ENCODE measurements around the gene TBC1D22B. TPM values are rescaled to one million over a fixed set of nuclear protein-coding genes. Genes with fewer than 3 reads are reported as not detected.
A peak's percentile ranks its signal among the peaks of the same experiment; 100 is the strongest.

The TBC1D22B gene
- total and polyA plus RNA-seq, 7 donors, result 6.1 to 10.8 (median 7.2) TPM

DNA sequence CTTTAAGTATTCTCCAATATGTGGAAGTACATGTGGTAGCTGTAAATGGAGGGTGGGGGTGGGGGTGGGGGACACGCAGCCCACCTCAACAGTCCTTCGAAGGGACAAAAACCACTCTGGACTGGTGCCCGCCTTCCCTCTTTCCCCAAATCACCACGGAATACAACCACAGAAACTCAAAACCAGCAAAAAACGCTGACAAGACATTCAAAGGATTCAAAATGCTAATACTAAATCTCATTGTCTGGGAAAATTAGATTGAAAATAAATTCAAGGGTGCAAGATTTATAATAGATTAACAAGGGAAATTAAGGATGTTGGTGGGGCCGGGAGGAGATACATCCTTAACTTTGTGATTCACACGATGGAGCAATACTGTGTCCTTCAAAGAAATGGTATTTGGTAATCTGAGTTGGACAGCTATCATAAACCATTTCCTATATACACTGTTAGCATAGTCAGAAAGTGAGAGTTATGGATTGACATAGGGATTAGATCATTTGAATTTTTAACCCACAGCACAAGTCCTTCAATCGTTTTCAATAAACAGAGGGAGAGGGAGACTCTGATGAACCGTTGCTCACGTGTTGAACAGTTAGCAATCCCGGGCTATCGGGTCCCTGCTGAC lies 766 bp upstream of the TBC1D22B start:
- Histone ChIP-seq H3K27ac (peak overlapping the region; percentile 77 to 85 (median 80)), H3K4me1 (peaks cover 0 to 23% (median 19%) of the 10 kb centered on the region in 4 donors), H3K9me3 (no peaks in the 10 kb centered on the region), H3K27me3 (no peaks in the 10 kb centered on the region), H3K4me3 (peak overlapping the region; percentile 79 to 93 (median 81)), H3K36me3 (no peaks in the 10 kb centered on the region)
- no peak for DNase-seq
- 43 to 65% methylated on average over 12 of the region's 12 CpGs for WGBS, 2 donors
- intact Hi-C loops (cut with DNase I), result no loop called here
- TF ChIP-seq POLR2A (IDR thresholded peaks at IDR 0.05), result no peak

DNA sequence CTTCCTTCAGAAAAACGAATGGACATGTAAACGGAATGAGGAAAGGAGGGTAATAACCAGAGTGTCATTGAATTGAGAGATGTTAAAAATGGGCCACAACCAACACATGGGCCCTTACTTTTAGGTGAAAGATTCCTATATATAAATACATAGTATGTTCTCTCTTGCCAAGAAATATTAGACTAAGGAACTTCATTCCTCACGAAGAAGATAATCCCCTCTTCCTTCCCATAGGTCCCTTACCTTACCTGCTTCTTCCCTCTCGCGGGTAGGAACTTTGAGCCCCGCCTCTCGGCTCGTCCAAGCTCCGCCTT lies 295 bp upstream of the TBC1D22B start:
- H3K27ac ChIP-seq, result peak overlapping the region; percentile 77 to 85 (median 80)
- H3K4me1 ChIP-seq, result peaks cover 0 to 23% (median 19%) of the 10 kb centered on the region in 4 donors
- no peaks in the 10 kb centered on the region for H3K9me3 ChIP-seq
- 1% methylated on average over 9 of the region's 9 CpGs for WGBS, 2 donors
- peak overlapping the region; percentile 79 to 93 (median 81) for H3K4me3 ChIP-seq
- intact Hi-C loops (cut with DNase I), result no loop called here
- TF ChIP-seq POLR2A (IDR thresholded peaks at IDR 0.05) (no peak), EP300 (IDR thresholded peaks at IDR 0.05) (no peak), POLR2AphosphoS5 (IDR thresholded peaks at IDR 0.05) (no peak)
- TF ChIP-seq, protein P1, sequence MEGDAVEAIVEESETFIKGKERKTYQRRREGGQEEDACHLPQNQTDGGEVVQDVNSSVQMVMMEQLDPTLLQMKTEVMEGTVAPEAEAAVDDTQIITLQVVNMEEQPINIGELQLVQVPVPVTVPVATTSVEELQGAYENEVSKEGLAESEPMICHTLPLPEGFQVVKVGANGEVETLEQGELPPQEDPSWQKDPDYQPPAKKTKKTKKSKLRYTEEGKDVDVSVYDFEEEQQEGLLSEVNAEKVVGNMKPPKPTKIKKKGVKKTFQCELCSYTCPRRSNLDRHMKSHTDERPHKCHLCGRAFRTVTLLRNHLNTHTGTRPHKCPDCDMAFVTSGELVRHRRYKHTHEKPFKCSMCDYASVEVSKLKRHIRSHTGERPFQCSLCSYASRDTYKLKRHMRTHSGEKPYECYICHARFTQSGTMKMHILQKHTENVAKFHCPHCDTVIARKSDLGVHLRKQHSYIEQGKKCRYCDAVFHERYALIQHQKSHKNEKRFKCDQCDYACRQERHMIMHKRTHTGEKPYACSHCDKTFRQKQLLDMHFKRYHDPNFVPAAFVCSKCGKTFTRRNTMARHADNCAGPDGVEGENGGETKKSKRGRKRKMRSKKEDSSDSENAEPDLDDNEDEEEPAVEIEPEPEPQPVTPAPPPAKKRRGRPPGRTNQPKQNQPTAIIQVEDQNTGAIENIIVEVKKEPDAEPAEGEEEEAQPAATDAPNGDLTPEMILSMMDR (IDR thresholded peaks at IDR 0.05), result no peak
- no peaks in the 10 kb centered on the region for H3K27me3 ChIP-seq
- no peak for DNase-seq
- H3K36me3 ChIP-seq, result no peaks in the 10 kb centered on the region

DNA sequence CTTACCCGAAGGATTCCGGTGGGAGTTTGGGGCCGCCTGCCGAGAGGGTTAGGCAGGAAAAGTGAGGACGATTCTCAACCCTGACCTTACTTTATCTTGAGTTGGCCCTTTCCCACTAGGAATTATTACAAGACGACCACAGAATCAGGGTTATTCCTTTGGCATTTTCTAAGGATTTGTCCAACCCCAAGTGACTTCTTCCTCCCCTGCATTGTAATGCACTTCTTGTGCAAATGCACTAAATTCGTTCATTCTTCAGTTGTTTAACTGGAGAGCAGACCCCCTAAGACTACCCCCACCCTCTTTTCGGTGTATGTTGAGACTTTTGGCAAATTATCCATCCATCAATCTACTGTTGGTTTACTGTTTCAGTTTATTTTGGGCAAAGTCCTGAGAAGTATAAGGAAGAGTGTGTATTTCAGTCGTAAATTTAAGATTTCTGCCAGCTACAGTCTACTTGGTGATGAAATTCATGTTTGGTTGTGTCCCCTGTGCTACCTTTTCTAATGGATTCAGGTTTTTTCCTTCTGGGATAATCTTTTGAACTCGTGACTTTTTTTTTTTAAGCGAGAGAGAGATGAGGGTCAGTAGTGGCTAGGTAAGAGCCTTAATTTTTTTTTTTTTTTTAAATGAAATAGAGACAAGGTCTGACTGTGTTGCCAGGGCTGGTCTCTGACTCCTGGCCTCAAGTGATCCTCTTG lies 983 bp downstream of the TBC1D22B start:
- intact Hi-C loops (cut with DNase I), result no loop called here
- Histone ChIP-seq H3K27me3 (no peaks in the 10 kb centered on the region), H3K27ac (peak overlapping the region in 3 of 4 donors; percentile 79 to 85 (median 81)), H3K4me1 (peaks cover 0 to 23% (median 19%) of the 10 kb centered on the region in 4 donors), H3K4me3 (peak overlapping the region; percentile 79 to 93 (median 81)), H3K36me3 (no peaks in the 10 kb centered on the region), H3K9me3 (no peaks in the 10 kb centered on the region)
- WGBS, 2 donors, result 10 to 16% methylated on average over 11 of the region's 11 CpGs
- TF ChIP-seq POLR2AphosphoS5 (IDR thresholded peaks at IDR 0.05) (no peak), EP300 (IDR thresholded peaks at IDR 0.05) (no peak), POLR2A (IDR thresholded peaks at IDR 0.05) (no peak)
- TF ChIP-seq, protein P1 (IDR thresholded peaks at IDR 0.05), result no peak
- no peak for DNase-seq

DNA sequence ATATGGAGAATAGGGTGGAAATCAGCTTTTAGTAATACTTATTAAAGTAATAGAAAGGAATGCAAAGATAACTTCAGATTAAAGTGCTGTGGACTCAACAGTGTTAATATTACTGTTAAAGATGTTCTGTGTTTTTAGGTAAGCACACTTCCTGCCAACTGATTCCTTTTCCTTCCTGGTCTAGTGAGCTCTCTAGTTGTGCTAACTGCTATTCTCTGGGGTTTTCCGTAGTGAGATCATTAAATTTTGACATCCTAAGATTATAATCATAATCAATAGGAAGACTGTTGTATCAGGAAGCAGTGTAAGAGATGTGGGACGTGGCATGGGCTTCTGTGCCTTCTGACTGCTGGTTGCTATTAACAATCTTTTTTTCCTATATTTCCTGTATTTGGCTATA lies 1.6 kb downstream of the TBC1D22B start:
- H3K36me3 ChIP-seq, result no peaks in the 10 kb centered on the region
- no peak overlapping the region for H3K4me3 ChIP-seq
- no peak overlapping the region for H3K27ac ChIP-seq
- no peaks in the 10 kb centered on the region for H3K9me3 ChIP-seq
- peaks cover 0 to 27% (median 19%) of the 10 kb centered on the region in 4 donors for H3K4me1 ChIP-seq
- intact Hi-C loops (cut with DNase I), result no loop called here
- no peaks in the 10 kb centered on the region for H3K27me3 ChIP-seq
- 25 to 30% methylated on average over 2 of the region's 2 CpGs for WGBS, 2 donors
- DNase-seq, result no peak
- no peak for TF ChIP-seq EP300 (IDR thresholded peaks at IDR 0.05)
- TF ChIP-seq, protein P1 (IDR thresholded peaks at IDR 0.05), result no peak
- no peak for TF ChIP-seq POLR2A (IDR thresholded peaks at IDR 0.05)
- no peak for TF ChIP-seq POLR2AphosphoS5 (IDR thresholded peaks at IDR 0.05)

GRCh38 chr6:37260040-37260439 lies 2.5 kb downstream of the TBC1D22B start:
- TF ChIP-seq POLR2A (IDR thresholded peaks at IDR 0.05) (no peak), EP300 (IDR thresholded peaks at IDR 0.05) (no peak), POLR2AphosphoS5 (IDR thresholded peaks at IDR 0.05) (no peak)
- TF ChIP-seq, protein P1 (IDR thresholded peaks at IDR 0.05), result no peak
- no peak for DNase-seq
- Histone ChIP-seq H3K4me3 (no peak overlapping the region), H3K27me3 (no peaks in the 10 kb centered on the region), H3K4me1 (peaks cover 0 to 31% (median 20%) of the 10 kb centered on the region in 4 donors), H3K27ac (no peak overlapping the region), H3K36me3 (no peaks in the 10 kb centered on the region), H3K9me3 (no peaks in the 10 kb centered on the region)
- WGBS, 2 donors, result 76 to 83% methylated on average over 2 of the region's 2 CpGs
- intact Hi-C loops (cut with DNase I), result no loop called here
